Measurements from ENCODE around the gene IDE. TPM values are rescaled to one million over a fixed set of nuclear protein-coding genes. Genes with fewer than 3 reads are reported as not detected.

Gene IDE
- total RNA-seq, 1 experiment from 2014 or later = 55.8 TPM

- TF ChIP-seq POLR2AphosphoS5 (IDR thresholded peaks at IDR 0.05; ENCODE audit: low read depth, low read length) (no peak), EZH2 (IDR thresholded peaks at IDR 0.05) (no peak), CTCF (IDR thresholded peaks at IDR 0.05 in 2 of 3, conservative IDR thresholded peaks at IDR 0.05 in 1 of 3; ENCODE audit: borderline replicate concordance in 1 of 3, insufficient read depth in 1 of 3, low read depth in 2 of 3, low read length in 2 of 3) (no peak), ELF1 (IDR thresholded peaks at IDR 0.05; ENCODE audit: borderline replicate concordance, low read depth) (no peak), YY1 (IDR thresholded peaks at IDR 0.05; ENCODE audit: extremely low read depth, insufficient replicate concordance, low read depth, low read length) (no peak), POLR2A (IDR thresholded peaks at IDR 0.05; ENCODE audit: borderline replicate concordance, extremely low read depth, insufficient read depth, insufficient read length) (no peak)
Observed at GRCh38 chr10:92547676-92548075, 26.2 kb downstream of the IDE start (continued).

- ChIA-PET CTCF (no interaction called here), POLR2A (no interaction called here), RAD21 (ENCODE audit: low non-redundant PET in 1 of 2, low total read pairs in 2 of 2, uncharacterized antibody in 2 of 2, unreplicated experiment in 2 of 2) (no interaction called here)
- ATAC-seq (no peak), DNase-seq (ENCODE audit: low read depth, low spot score) (no peak)
- Histone ChIP-seq H3K4me2 (ENCODE audit: low read length) (no peak overlapping the region), H2AFZ (ENCODE audit: low read depth, low read length, poor library complexity, severe bottlenecking) (no peak overlapping the region), H3K4me3 (replicated peaks in 1 of 2; ENCODE audit: low read depth in 1 of 2, low read length in 2 of 2) (no peak overlapping the region), H3K36me3 (ENCODE audit: control insufficient read depth in 1 of 2, insufficient read depth in 2 of 2, low read length in 2 of 2) (no peaks in the 10 kb centered on the region), H4K20me1 (ENCODE audit: insufficient read depth) (no peaks in the 10 kb centered on the region), H3K4me1 (ENCODE audit: control insufficient read depth in 1 of 2, insufficient read depth in 2 of 2, low read length in 2 of 2) (no peaks in the 10 kb centered on the region), H3K9me3 (ENCODE audit: control insufficient read depth in 1 of 2, insufficient read depth in 1 of 2, low read depth in 1 of 2, low read length in 2 of 2) (no peaks in the 10 kb centered on the region), H3K27me3 (ENCODE audit: insufficient read depth, low read length) (no peaks in the 10 kb centered on the region), H3K9me2 (ENCODE audit: insufficient read depth) (no peaks in the 10 kb centered on the region), H3K27ac (ENCODE audit: low read depth, low read length) (no peak overlapping the region), H3K79me2 (ENCODE audit: insufficient read depth, low read length) (peaks cover 71% of the 10 kb centered on the region), H3K9ac (ENCODE audit: low read length) (no peak overlapping the region)
- TF ChIP-seq ZFX (IDR thresholded peaks at IDR 0.05) (no peak), CEBPB (IDR thresholded peaks at IDR 0.05; ENCODE audit: low read depth) (no peak), SRF (IDR thresholded peaks at IDR 0.05; ENCODE audit: low read depth) (no peak), TCF7L2 (IDR thresholded peaks at IDR 0.05; ENCODE audit: borderline replicate concordance, extremely low read depth, insufficient read depth, insufficient read length) (no peak), CBX3 (IDR thresholded peaks at IDR 0.05; ENCODE audit: low read depth) (no peak), POLR2A (IDR thresholded peaks at IDR 0.05; ENCODE audit: borderline replicate concordance, extremely low read depth, insufficient read depth, insufficient read length) (no peak), MAX (IDR thresholded peaks at IDR 0.05) (no peak), ZNF274 (IDR thresholded peaks at IDR 0.05; ENCODE audit: low read depth, low read length) (no peak), RAD21 (IDR thresholded peaks at IDR 0.05; ENCODE audit: low read depth) (no peak), ELF1 (IDR thresholded peaks at IDR 0.05; ENCODE audit: borderline replicate concordance, low read depth) (no peak)
- intact Hi-C loops (cut with micrococcal nuclease) = no loop called here
- BruUV-seq (replicated peaks) = no TSS peak
Observed at GRCh38 chr10:92545556-92545955, 28.3 kb downstream of the IDE start.
